Ovary (tissue), 3 donors: ENCODE data around the gene KCNK4.

Source experiments
- CTCF ChIP-seq, 3 donors: fragments of 450-650 bp in 2 of 3; fragments of 200-600 bp in 1 of 3; IDR thresholded peaks; one replicate each; pipeline versions ENCODE4 v1.5.1 to v1.8.0; 2016 to 2022; ENCODE audit warnings: antibody characterized with exemption in 3 of 3, mild to moderate bottlenecking in 1 of 3
- EP300 ChIP-seq: sonication (generic); formaldehyde crosslinking; IDR thresholded peaks from one replicate; pipeline ENCODE4 v1.6.1; 2017; ENCODE audit warnings: antibody characterized with exemption
- donor health status: DM: no; HTN: no; CAD: no.

GRCh38 chr11:64285885-64286800, 5.0 kb upstream of the KCNK4 start:
- TF ChIP-seq CTCF (IDR thresholded peaks at IDR 0.05) = no peak
- no peak for TF ChIP-seq EP300
